Activated CD8-positive, alpha-beta memory T cell treated with anti-CD3 and anti-CD28 coated beads, Interleukin-2, amount 50 U/mL, for 1 hour (primary cell): ENCODE measurements around the gene TNFRSF6B.

ENCODE experiments used
- DNase-seq: peaks from one replicate; pipeline ENCODE4 v3.0.0-alpha.2; 2020; ENCODE audit errors: extremely low read depth

TNFRSF6B gene

DNA sequence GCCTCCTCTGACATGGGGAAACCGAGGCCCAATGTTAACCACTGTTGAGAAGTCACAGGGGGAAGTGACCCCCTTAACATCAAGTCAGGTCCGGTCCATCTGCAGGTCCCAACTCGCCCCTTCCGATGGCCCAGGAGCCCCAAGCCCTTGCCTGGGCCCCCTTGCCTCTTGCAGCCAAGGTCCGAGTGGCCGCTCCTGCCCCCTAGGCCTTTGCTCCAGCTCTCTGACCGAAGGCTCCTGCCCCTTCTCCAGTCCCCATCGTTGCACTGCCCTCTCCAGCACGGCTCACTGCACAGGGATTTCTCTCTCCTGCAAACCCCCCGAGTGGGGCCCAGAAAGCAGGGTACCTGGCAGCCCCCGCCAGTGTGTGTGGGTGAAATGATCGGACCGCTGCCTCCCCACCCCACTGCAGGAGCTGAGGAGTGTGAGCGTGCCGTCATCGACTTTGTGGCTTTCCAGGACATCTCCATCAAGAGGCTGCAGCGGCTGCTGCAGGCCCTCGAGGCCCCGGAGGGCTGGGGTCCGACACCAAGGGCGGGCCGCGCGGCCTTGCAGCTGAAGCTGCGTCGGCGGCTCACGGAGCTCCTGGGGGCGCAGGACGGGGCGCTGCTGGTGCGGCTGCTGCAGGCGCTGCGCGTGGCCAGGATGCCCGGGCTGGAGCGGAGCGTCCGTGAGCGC, 1.6 kb downstream of the TNFRSF6B start:
- DNase-seq: no peak

DNA sequence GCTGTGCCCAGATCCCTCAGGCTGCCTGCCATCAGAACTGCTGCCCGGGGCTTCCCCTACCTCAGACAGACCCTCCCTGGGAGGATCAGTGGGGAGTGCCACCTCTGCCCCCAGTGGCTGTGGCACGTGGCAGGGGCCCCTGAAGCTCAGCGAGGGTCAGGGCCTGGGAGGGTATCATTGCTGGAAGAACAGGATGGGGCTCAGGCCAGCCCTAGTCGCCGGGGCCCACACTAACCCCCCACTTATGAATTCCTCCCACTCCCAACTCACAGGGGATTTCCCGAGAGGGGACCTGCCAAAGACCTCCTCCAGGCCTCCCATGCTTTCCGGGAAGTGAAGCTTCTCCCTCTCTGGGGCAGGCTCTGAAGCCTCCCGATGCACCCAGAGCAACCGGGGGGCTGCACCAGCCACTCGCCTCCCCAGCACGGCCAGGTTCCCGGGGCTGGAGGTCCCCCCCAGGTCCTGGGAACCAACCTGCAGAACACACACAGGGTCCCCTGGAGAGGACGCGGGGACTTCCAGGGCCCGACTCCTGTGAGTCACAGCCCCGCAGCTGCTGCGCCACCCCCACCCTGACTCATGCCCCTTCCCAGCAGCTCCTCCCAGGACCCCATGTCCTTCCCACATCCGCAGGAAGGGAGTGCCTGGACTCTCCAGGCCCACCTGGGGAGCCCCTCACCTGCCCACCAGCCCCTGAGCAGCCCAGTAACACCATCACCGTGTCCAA, 2.5 kb downstream of the TNFRSF6B start:
- DNase-seq: no peak

DNA sequence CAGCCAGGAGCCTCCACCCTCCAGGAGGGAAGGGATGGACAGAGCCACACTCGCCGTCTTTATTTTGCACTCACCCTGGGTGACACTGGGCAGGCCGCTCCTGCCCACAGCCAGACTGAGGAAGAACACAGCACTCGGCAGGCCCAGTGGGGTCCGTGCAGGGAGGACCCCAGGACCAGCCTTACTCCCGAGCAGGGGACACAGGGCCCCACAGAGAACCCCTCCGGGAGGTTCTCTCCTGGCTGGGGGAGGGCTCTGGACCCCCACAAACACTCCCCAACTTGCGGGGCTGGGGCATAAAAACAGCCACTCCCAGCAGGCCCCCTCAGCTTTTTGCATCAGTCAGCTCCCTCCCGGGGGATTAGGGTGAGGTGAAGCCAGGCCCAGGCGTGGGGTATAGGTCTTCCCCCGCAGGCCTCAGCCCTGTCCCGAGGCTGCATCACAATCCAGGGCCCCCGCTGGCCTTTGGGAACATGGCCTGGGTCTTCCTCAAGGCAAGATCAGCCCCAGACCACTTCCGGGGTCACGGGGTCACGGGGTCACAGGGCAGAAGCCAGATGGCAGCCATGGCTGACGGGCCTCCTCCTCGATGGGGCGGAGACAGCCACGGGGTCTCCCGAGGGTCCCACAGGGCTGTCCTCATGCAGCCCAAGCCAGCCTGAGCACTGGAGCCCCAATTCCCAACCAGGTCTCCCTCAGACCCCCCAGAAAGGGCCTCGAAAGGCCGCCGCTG, 3.2 kb downstream of the TNFRSF6B start:
- no peak for DNase-seq

DNA sequence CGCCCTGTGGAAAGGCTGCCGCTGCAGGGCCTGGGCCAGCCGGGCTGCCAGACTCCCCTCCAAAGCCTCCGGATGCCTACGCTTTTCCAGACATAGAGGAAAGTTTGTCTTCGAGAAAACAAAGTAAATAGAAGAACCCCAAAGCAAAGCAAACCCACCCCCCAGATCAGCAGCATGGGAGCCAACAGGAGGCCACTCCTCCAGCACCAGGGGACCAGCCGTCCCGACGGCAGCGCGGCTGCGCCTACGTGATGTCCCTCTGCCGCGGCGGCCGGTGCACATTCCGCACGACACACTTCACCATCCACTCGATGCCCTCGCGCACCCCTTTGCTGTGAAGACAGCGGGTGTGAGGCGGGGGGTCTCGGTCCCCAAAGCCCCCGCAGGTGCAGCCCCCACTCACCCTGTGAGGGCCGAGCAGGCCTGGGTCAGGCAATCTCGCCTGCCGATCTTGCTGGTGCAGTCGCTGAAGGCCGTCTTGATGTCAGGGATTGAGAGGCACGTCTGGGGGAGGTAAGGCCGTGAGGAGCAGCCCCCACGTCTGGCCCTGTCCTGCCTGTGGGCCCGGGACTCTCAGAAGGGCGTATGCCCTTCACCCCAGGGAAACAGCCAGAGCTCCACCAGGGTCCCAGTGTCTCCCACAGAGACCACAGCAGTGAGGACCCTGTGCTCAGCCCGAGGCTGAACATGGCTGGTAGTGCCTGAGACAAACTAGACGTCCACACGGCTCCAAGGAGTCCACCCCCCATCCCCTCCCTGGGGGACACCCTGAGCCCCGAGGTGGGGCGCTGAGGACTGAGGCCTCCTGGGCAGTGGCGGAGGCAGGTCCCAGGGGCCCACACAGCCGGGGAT, 4.0 kb downstream of the TNFRSF6B start:
- DNase-seq: no peak

DNA sequence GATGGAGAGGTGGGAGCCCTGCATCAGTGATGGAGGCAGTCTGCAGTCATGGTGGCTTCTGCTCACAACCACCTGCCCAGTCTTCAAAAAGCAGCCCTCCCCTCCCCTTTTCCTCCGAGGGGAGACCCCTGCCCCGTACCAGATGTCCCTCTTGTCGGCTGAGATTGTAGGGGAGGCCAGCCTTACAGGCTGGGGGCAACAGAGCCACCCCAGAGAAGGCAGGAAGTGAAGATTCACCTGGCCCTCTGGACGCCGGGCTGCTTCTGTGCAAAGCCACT, 4.5 kb downstream of the TNFRSF6B start:
- DNase-seq: no peak

DNA sequence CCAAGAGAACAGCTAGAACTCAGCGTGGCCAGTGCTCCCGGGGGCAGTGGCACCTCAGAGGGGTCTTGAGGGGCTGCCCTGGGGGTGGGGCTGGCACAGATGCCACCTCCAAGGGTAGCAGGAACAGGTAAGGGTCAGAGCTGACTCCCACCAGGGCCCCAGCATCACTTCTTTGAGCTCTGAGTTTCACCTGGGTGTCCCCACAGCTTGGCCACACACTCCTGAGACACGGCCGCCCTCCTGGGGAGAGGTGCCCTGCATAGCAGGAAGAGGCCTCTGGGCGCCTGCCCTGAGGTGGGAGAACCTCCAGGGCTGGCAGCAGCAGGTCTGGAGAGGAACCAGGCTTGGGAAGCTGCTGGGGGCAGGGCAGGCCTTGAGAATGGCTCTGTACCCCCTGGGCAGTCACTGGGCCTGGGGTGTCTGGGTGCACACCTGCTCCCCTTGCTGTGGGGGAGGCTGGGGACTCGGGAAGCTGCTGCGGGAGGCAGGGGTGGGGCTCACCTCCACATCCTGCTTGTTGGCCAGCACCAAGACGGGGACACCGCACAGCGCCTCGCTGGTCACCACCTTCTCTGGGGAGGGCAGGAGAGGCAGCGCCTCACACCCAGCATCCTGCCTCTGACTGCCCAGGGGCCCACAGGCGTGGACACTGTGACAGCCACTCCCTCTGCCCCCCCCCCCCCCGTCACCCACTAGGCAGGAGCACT, 5.0 kb downstream of the TNFRSF6B start:
- no peak for DNase-seq

DNA sequence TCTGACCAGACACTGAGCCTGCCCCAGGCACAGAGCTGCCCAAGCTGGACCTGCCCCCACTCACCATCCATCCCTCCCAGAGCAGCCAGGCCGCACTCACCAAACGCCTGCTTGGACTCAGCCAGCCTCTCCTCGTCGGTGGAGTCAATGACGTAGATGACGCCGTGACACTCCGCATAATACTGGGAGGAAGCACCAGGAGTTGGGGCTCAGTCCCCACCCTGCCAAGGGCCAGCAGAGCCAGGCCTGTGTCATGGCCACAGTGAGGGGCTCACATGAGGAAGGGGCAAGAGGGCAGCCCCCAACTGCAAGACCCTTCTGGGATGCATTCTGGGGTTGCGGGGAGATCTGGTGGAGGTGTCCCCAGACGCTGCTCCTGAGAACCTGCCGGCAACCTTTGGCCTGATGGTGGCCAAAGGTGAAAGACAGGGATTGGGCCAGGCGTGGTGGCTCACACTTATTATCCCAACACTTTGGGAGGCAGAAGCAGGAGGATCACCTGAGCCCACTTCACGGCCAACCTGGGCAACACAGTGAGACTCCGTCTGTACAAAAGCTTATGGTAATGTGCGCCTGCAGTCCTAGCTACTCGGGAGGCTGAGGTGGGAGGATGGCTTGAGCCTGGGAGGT, 5.7 kb downstream of the TNFRSF6B start:
- DNase-seq: no peak

DNA sequence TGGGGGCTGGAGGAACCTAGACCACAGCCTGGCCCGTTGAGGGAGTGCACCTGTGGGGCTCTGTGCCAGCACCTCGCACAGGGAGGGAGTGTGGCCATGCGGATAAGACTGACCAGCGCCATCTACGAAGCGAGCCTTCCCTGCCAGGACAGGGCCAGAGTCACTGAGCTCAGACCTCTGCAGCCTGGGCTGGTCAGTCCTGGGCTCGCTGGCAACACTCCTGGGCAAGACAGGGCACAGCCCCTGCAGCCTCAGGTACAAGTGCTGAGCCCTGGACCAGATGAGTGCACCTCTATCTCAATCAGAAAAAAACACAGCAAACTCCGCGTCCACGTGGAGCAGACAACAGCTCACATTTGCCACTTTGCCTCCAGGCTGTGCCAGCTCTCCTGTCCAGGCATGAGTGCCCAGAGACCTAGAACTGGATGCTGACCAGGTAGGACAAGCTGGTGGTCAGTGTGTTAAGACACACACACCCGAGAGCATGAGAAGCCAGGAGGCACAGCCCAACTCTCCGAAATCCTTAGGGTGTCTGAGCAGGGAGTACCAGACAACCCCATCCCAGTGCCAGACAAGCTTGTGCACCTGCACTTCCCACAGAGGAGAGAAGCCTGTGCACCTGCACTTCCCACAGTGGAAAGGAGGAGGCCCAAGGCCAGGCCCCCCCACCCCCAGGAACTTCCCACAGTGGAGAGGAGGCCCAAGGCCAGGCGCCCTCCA, 6.5 kb downstream of the TNFRSF6B start:
- DNase-seq: no peak

DNA sequence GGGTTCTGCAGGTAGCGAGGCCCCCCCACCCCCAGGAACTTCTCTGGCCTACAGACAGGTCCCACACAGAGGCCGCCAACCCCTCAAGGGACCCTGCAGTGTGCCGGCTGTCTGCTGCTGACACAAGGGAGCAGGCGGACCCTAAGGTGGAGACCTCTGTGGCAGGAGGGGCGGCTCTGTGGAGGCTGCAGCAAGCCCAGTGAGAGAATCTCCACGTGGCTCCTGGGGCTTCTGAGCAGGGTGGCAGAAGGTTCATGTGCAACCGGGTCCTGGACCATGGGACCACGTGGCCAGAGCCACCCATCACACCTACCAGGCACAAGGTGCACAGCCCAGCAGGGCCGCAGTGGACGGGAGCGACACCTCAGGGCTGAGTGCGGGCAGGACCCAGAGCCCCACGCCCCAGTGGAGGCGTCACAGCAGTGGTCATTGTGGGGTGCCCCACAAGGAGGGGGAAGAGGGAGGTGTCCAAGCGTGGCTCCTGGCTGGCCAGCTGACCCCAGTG, 7.1 kb downstream of the TNFRSF6B start:
- DNase-seq: no peak

DNA sequence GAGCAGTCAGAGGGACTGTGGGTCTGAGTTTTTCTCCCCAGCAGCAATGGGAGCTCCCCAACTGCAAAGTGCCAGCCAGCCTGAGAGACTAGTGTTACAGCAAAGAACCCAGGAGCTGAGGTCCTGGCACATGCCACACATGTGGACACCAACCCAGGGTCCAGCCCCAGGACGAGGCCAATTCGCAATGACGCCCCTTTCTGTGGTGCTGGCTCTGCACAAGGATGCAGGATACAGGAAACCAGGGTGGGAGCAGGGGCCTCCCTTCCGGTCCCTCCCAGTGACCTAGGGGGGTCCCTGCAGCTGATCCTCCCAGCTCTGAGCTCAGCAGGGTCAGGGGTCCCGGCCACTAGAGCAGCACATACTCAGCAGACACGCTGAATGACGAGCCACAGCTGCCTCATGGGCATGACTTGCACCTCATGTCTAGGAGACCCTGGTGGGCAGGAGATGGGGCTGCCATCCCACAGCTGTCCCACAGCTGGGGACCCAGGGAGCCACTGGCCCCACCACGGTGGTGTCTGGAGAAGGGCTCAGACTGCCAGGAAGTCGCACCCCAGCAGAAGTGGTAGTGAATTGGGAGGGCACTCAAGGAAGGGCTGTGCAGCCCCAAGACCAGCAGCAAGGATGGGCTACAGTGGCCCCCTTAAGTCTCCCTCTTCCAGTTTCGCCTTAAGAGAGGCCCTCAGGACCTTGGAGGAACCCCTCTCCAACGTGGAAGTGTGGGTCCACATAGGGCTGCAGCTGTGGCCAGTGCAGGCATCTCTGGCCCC, 7.7 kb downstream of the TNFRSF6B start:
- no peak for DNase-seq

DNA sequence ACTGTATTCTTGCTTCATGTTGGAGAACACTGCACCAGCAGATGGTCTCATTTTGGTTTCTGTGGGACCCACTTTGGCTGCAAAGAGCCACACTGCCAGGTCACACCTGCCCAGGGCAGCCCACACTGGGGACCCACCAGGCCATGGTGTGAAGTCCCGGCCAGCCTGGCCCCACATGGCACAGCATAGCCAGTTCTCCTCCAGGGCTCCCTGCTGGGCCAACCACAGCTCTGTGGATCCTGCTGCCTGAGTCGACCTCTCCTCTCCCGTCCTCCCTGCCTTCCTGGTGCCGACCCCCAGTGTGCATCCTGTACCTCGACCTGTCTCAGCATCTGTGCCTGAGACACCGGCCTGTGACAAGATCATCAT, 8.3 kb downstream of the TNFRSF6B start:
- DNase-seq: no peak

DNA sequence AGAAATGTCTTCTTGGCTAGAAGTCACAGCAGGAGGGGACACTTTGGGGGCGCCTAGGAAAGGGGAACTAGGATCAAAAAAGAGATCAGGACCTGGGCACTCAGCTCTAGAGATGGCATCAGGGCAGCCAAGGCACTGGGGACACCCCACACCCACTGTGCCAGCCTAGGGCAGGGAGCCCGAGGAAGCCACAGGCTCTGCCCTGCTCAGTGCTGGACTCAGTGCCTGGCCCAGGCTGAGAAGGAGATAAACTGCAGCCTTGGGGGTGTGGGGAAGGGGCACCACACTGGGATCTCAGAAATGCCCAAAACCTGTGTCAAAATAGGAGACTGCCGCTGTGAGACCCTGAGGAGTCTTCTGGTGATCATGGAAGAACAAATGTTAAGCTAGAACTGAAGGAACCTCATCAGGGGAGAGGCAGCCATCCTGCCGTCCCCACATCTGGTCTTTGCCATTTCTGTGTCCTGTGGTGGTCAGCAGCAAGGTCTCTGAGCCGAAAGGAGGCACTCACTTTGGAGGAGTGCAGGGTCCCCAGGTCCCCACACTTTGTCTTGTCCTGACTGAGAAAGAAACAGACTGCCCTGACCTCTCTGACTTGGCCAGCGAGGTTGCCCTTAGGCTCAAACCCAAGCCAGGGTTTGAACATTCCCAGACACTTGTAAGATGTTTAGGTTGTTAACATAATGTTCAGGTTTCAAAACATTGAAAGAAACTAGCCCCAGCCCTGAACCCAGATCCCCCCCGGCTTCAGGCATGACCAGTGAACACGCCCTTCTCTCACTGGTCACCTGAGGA, 9.0 kb downstream of the TNFRSF6B start:
- no peak for DNase-seq

DNA sequence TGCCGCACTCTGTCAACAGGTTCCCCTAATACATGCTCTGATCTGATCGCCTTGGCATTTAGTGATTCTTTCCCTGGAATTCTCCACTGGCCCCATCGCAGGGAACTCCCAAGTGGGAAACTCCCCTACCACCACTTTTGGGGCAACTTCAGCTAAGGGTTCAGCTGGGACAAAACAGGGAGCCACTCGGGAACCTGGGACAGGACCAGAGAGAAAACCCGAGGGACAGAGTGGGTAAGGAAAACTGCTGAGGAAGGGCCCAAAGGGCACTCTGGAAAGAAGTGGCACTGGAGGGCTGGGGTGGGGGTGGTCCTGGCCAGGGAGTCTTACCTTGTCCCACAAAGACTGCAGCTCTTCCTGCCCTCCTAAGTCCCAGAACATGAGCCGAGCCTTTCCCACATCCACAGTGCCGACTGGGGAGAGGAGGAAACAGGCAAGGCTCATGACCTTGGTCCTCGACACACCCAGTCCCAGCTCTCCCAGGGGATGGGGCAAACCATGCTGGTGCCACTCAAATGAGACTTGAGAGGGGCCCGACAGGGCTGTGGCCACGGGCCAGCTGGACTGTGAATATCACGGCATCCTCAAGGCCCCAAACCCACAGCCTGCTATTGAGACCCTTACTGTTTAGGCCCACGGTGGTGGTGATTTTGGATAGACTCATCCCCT, 9.7 kb downstream of the TNFRSF6B start:
- no peak for DNase-seq

DNA sequence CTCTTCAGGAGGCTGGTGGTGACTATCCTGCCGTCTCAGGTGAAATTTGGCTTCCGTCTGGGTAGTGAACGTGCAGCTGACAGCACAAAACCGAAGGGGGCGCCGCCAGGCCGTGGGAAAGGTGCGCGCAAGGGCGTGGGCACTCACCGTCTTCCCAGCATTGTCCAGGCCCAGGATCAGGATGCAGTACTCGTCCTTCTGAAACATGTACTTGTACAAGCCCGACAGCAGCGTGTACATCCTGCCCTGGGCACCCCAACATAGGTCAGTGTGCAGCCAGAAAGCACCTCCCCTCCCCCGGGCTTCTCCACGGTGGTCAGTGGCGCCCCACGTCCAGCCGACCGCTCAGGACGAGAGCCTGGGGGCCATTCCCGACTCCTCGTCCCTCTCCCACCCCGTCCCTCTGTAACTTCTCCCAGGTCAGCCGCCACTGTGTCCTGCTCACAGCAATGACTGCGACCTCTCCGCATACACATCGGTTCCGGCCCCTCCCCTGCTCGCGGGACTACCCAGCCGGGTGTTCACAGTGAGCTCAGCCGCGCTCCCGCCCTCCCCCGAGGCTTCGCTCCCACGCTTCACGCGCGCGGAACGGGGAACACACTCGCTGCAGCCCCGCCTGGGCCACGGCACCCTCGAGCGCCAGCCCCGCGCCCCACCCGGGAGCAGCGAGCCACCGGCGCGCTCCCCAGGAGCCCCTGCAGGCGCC, 10.6 kb downstream of the TNFRSF6B start:
- no peak for DNase-seq

DNA sequence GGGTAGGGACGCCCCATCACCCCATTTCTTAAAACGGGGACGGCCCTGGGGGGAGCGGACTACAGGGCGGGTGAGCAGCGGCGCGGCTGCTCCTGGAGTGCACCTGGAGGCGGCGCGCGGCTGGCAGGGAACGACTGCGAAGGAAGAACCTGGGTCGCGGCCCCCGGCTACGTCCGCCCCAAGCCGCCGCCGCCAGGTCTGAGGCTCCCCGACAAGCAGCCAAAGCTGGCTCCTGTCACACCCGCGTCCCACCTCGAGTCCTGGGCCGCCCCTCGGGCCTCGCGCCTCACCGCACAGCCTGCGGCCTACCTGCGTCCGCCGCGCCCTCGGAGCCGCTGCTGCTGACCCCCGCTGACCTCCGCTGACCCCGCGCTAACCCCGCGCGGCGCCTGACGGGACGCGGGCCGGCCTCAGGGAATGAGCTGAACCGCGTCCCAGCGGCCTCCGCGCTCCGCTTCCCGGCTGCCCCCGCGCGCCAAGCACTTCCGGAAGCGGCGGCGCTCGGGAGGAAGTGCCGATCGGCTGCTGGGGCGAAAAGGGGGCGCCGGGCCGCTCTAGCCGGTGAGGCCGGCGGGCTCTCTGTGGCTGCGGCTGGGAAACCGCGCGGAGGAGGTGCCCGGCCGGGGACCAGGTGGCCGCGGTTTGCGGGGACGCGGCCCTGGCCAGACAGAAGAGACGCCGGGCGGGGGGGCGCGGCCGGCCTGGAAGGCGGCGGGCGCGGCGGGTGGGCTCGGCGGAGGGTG, 11.3 kb downstream of the TNFRSF6B start, which contains the start of the genes ARFRP1 and ZGPAT:
Gene ARFRP1 (minus strand): TSS at position 419 of the 743 bp plus-strand sequence. CDS start 885 bp downstream, outside the sequence.
Gene ZGPAT (plus strand): TSS at position 482 of the 743 bp plus-strand sequence. CDS start 542 bp downstream, outside the sequence.
- peak; percentile 50 for DNase-seq
